ENCODE measurements around the gene TEX35.
"Not testable (repeated sequence)": the region's sequence is repeated elsewhere in the genome, so short reads cannot be mapped to it uniquely, and the experiment has no call there.

The TEX35 gene

DNA sequence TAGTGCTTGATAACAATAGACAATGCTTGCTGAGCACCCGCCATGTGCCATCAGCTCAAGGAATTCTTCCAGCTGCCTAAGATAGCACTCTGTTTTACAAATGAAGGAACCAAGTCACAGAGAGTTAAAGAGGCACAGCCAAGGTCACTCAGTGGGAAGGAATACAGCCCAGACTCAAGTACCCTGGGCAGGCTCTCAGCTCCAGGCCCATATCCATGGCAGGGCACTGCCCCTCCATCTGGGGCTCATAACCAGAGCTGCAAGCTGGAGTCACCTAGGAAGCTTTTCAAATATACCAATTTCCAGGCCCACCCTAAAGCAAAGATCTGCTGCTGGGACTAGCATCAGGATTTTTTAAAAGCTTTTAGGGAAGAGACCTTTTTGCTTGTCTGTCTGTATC, 17.8 kb upstream of the TEX35 start:
- no peak for ATAC-seq

DNA sequence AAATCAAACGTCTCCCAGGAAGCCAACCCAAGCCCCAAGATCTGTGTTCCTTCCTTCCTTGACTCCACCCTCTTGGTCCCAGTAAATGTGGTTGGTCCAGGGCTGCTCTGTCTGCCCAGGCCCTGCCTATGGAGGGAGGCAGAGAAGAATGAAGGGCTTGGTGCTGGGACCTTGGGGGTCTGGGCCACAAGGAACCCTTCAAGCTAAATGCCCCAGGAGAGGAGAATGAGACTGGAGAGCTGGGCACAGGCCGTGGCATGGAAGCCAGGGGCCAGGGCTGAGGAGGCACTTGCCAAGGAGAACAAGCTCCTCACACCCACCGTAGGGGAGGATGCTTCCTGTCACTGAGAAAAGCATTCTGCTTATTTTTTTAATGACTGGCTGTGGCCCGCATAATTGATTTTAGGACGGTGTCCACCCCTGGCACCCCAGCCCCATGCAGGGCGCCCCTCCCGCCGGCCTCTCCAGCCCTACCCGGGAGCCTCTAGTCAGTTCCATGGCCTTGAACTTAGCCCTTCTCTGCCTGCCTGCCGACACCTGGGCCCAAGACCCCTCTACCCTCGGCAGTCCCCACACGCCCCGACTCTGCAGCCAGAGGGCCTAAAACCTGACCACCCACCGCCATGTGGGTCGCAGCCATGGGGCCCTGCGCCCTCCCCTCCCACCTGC, 17.0 kb upstream of the TEX35 start:
- no peak for ATAC-seq

DNA sequence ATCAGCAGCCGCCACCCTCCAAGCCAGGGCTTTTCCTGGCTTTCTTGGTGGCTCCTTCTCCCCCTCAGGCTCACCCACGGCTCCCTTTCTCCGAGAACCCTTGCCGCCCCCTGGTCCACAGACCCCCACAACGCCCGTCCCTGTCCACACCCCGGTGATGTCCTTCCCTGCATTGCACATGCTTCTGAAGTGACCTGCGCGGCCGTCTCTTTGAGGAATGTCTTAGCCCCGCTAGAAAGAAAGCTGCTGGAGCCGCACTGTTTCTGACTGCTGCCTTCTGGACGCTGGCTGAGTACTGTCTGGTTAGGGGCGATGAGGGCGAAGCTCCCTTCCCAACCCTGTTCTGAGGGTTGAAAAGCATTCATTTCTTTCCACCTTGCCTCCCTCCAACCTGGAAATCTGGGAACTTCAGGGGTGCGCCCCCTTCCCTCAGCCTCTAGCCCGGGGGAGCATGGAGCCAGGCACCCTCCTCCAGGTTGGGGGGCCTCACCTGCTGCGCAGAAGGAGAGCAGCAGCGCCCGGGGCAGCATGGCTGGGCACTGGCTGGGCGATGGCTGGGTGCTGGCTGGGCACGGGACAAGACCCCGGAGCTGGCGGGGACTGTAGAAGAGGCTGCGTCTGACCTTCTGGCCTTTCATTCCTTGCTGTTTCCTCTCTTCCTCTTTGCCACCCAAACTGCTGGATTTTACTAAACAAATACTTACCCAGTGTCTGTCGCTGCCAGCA, 16.3 kb upstream of the TEX35 start, which contains the start of gene CLEC20A:
CLEC20A (minus strand) TSS at position 555 of the 726 bp plus-strand sequence; CDS start at position 530, 25 bp downstream.
- no peak for ATAC-seq

DNA sequence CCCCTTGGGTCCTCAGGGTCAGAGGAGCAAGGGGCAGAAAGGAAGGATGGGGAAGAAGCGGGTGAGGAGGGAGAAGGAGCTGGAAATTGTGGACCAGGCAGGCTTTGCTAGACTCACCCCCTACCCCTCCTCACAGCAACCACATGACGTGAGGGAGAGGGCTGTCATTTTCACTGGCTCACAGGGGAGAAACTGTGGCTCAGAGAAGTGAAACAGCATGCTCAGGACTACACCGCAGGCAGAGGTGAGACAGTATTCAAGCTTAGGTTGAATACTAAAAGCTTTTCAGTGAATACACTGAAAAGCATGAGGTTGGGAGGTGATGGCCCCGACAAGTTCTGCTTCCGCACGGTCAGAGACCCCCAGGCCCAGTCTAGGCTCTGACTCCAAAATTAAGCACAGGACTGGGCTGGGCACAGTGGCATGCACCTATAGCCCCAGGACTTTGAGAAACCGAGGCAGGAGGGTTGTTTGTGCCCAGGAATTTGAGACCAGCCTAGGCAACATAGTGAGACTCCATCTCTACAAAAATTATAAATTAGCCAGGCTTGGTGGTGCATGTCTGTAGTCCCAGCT, 14.9 kb upstream of the TEX35 start:
- ATAC-seq: no peak

DNA sequence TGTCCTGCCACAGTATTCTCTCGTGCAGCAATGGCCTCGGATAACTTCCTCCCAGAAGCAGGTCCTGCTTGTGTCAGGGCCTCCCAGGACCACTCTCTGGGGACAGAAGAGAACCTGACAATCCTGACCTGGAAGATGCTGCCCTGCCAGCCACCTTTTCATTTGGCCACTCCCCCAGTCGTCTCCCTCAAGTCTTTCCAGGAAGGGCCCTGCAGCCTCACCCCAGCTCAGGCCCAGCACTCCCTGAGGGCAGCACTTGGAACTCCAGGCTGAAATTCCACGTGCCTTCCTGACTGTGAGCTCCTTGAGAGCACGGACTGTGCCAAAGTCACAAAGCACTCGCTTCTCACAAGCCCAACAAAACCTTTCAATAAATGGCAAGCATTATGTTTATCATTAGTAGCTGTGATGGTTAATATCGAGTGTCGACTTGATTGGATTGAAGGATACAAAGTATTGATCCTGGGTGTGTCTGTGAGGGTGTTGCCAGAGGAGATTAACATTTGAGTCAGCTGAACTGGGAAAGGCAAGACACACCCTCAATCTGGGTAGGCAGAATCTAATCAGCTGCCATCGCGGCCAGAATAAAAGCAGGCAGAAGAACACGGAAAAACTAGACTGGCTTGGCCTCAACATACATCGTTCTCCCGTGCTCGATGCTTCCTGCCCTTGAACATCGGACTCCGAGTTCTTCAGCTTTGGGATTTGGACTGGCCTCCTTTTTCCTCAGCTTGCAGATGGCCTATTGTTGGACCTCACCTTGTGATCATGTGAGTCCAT, 13.8 kb upstream of the TEX35 start:
- ATAC-seq: no peak

DNA sequence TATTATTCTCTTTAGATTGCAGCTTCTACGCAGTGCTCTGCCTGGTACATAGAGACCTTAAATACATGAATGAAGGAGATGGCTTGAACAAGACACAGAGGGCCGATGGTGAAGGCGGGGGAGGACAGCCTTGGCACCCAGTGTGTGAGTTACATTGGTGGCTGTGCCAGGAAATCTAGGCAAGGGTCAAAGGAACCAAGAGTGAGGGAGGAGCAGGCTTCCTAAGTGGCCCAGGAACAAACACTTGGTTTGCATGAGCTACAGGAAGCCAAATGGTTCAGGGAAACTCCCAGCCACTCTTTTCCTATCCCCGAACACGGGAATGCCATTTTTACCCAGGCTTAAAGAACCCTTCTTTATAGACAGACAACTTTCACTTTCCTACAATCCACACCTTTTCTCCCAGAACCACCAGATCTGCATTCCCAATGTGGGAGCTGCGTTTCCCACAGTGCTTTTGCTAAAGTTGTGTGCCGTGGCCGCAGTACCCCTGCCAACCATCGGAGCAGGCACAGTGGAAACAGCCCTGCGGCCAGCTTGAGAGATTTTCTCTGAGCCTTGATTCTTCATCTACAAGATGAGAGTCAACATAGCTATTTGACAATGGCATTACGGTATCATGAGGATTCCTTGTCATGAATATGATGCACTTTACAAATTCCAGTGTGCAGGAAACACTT, 12.7 kb upstream of the TEX35 start:
- ATAC-seq: no peak

DNA sequence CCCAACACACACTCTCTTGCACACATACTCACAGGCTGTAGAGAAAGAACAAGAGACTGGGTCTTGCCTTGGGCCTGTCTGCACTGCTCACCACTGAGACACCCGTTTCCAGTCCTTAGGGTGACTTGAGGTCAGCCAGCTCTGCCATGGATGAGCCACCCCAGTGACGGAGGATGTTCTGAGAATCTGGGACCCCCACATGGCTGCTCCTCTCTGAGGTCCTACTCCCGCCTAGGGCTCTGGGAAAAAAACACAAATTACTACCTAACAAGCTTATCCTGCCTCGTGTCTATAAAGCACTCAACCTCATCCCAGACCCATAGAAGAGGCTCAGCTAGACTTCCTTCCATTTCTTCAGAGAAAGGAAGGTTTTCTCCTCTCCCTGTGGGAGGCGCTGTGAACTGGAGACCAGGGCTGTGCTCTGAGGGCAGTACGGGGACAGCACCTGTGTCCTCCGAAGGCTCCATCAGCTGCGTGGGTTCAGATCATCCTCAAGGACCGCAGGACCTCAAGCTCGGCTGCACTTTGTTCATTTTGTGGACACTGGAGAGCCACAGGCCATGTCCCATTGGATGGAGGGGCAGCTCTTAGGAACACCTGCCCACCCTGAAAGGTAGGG, 11.9 kb upstream of the TEX35 start:
- ATAC-seq: no peak

DNA sequence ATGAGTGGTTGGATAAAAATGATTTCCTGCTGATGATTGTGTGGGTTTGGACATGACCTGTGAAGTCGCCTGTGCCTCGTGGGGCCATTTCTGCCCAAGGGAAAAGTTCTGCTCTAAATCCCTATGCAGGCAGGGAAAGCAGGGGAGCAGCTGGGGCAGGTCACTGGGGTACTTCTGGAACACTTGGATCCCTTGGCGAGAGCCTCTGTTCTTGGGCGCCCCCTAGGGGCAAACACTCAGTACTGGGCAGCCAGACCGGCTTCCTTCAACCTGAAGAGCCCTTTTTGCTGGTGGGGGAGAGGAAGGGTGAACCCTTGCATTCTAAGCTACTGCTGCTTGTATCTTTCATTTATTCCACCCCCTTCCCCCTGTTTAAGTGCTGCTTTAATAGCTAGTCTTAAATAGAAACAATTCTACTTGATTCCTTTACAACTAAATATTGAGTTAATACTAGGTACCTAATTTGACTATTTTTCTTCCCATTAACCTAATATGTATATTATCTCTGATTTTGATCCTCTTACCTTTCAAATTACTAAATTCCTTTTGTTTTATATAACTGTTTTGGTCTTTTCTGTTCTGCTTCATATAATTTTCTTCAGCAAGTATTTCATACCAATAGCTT, 11.1 kb upstream of the TEX35 start:
- no peak for ATAC-seq

DNA sequence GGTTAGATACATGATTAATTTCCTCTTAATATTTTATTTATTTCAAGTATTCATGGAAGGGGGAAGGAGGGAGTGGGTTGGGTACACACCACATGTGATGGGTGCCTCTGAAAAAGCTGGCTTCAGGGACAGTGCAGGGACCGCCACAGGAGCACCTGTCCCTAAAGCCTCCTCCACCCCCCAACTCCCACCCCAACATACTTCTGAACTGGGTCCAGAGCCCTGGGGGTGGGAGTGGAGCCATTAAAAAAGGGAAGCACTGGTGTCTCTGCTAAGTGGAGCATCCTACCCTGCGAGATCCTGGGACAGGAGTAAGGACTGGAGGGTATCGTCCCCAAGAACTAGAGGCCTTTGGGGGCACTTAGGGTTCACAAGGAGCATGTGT, 10.6 kb upstream of the TEX35 start:
- no peak for ATAC-seq

DNA sequence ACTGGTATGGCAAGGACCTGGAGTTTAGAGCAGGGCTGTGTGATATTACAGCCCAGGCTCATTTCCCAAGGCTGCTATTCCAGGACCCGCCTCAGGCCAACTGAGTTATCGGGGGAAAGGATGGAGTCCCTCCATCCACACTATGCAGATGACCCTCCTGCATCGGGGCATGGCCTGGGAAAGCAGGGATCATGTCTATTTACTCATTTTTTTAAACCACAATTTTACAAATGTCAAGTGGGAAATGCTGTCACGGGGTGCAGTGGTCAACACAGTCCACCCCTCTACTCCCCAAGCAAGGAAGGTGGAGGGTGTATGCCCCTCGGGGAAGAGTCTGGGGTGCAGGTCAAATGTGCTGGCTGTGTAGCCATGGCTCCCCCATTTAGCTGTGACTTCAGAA, 10.1 kb upstream of the TEX35 start:
- ATAC-seq: no peak

DNA sequence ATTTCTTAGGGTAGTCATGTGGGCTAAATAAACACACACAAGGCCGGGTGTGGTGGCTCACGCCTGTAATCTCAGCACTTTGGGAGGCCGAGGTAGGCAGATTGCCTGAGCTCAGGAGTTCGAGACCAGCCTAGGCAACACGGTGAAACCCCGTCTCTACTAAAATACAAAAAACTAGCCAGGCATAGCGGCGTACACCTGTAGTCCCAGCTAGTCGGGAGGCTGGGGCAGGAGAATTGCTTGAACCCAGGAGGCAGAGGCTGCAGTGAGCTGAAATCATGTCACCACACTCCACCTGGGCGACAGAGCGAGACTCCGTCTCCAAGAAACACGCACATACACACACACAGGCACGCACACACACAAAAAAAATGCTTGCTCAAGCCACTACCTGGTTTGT, 9.6 kb upstream of the TEX35 start:
- not testable (repeated sequence) for ATAC-seq

DNA sequence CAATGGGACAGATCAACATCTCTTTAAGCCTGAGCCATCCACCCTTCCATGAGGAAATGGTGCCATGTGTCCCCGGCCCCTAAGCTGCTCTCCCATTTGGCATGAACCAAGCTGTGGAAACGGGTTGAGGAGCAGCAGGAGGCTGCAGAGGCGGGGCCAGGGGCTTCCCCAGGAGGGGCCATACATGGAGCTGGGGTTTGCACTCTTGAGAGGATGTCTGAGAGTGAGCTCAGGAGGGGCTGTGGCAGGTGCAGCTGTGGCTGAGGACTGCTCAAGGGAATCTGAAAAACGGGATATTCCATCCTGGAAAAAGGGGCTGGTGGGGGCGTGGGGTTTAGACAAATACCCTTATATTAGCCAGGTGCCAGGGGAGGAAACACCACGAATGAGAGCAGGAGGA, 9.1 kb upstream of the TEX35 start:
- ATAC-seq: no peak

DNA sequence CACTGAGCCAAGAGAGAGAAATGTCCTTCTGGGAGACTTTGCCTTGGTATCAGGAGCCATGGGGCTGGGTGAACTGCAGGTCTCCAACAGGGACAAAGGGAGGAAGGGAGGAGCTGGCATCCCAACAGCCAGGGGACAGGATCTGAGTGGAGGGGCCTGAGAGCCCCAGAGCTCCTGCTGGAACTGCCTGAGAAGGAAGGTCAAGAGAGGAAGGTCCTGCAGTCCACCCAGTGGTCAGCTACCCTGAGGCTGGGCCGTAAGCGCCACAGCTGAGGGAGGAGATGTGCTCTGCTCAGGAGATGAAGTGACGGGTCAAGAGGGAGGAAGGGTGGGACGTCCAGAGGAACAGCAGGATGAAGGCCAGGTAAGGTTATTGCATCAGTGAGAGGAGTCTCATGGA, 8.6 kb upstream of the TEX35 start:
- ATAC-seq: no peak

DNA sequence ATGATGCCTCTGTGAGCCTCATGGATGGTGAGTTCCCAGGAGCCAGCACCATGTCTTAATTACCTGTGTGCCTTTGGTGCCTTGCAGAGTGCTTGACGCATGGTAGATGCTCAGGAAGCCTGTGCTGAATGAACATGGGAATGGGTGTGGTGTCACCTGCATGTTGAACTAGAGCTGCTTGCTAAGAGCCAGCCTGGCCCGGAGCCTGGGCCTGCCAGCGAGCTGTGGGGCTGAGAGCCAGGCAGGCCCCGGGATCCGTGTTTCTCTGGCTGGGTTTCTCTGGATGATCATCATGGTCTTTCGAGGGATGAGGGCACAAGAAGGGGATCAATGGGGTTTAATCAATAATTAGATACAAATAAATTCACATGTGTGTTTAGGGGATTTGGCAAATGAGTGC, 6.7 kb upstream of the TEX35 start:
- no peak for ATAC-seq

DNA sequence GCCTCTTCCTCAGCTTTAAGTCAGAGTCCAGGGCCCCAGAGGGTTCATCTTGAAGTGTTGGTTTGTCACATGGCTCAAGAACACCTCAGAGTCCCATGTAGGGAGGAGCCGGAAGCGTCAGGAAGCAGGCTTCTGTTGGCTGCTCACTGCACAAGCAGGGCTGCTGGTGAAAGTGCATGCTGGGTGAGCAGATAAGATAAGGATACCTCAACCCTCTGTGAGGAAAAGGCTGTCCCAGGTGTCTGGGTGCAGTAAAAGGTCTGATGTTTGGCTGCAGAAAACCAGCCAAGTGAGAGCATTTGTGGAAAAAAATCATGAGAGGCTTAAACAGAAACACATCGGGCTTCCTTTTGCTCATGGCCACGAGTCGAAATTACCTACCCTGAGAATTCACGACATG, 6.2 kb upstream of the TEX35 start:
- no peak for ATAC-seq

DNA sequence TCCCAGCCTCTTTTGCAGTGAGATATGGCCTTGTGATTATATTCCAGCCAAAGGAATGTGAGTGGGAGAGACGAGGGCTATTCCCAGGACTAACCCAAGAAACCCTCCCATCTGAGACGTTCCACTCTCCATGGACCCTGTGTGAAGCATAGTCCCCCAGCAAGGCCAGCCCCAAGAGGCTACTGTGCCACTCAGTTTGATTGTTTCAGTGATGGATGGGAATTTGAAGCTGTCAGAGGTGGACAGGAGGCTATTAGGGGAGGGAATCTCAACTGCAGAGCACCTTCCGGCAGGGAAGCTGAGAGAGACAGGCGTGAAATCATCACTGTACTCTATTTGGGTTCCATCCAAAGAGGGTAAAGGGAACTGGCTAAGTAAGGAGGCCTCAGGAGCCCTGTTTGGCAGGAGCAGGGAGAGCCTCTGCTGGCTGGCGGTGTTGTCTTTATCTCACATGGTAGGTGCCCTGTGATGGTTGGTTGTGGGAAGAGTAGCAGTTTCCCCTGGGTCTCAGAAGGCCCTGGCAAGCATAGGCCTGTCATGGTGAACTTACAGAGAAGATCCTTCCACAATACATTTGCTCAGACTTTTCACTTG, 3.4 kb upstream of the TEX35 start:
- no peak for ATAC-seq

DNA sequence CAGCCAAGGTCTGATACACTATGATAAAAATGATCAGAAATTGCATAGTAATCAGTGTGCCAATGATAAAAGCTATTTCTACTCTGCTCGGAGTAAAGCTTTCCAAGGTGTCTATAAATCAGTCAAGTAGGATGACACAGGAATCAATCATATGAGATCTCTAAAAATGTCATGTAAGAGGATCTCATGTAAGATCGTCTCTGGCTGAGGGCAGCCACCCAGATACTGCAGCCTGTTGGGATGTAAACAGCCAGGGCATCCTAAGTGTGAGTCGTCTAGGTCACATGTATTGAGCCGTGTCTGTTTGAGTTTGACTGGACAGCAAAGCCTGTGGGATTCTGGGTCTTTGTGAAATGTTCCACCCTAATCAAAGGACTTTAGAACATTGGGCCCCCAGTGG, 2.8 kb upstream of the TEX35 start:
- ATAC-seq: no peak

DNA sequence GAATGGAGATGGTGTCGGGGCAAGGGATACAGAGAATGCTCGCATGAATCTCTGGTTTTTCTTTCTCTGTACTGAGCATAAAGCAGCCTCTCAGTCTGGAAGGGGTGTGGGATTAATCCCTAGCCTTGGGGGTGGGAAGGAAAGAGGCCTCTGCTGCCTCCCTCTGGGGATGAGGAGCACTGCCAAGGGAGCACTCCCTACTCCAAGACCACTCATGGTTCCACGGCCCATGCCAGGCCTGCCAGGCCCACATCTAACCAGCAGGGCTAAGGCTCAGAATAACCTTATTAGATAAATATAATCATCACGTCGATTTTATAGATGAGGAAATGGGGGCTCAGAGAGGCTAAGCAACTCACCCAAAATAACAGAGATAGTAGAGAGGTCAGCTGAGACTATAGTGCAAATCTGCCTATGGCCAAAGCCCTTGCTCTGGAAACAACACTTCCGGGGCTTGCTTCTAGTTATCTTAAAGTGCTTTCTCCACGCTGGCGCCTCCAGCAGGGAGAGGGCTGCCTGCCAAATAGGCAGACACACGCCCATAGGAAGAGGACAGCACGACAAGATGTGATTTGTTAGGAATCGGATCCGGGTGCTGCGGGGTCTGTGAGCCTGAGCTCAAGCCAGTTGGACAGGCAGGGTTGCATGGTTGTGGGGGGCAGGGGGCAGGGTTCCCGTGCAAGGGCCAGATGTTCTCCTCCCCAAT, 522 bp downstream of the TEX35 start:
- ATAC-seq: no peak

DNA sequence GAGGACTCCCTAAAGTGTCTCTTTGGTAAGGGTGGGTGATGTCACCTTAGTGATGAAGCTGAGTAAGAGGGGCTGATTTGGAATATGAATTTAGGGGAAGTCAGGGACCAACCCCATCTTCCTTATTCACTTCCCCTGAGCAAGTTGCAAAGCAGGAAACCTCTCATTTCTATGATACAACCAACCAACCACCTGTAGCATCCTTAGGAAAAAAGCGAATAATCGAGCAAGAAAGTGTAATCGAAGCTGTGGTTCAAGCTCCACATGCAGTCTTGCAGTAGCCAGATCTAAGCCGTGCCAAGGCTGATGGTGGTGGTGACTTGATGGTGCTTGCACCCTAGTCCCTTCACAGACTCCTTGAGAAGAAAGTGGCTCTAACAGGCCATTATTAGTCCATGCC, 3.2 kb downstream of the TEX35 start:
- ATAC-seq: no peak

DNA sequence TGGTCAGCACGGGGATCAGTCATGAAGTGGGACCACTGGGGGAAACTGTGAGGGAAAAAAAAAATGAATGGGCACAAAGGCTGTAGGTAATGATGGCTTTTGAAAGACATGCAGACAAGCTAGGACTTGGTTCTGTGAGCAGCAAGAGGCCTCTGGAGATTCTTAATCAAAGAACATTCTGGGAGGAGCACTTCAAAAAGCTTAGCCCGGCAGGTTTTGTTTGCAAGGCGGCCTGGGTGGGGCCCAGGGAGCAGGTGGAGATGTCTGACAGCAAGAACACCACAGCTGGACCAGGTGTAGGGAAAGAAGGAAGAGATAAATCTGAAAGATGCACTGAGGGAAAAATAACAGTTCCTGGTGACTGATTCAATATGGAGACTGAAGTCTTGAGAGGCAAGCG, 6.0 kb downstream of the TEX35 start:
- no peak for ATAC-seq

DNA sequence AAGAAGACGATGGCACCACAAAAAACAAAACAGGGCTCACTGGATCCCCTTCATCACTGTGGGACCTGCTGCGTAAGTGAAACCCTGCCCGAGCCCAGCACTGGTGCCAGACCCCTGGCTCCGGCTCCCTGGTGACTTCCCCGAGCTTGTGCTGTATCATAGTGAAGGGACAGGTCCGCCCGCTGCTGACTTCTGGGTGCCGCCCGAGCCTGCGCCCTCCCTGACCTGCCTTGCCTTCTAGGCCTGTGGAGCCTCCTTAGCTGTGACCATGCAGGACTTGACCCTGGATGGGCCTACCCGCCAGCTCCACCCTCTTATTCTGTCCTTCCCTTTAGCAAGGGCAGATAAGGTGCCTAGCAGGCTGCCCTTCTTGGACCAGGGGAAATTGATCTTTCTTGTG, 7.9 kb downstream of the TEX35 start:
- no peak for ATAC-seq

All from activated CD4-positive, CD25-positive, alpha-beta regulatory T cell treated with anti-CD3 and anti-CD28 coated beads, Interleukin-2, amount 50 U/mL, for 24 hours (primary cell).